Tibial nerve (tissue), 4 donors: ENCODE results near the gene KATNAL2.

Experiments
- CTCF ChIP-seq, 5 experiments: fragments of 200-600 bp in 3 of 5; fragments of 450-650 bp in 2 of 5; sonication (generic) in 3 of 5; IDR thresholded peaks; one replicate each; pipeline ENCODE4 v1.5.1; 2016 to 2019; ENCODE audit warnings: antibody characterized with exemption in 5 of 5, mild to moderate bottlenecking in 3 of 5, moderate library complexity in 2 of 5
- EP300 ChIP-seq, 2 donors: sonication (generic); formaldehyde crosslinking; IDR thresholded peaks; one replicate each; pipeline ENCODE4 v1.6.1; 2017; ENCODE audit warnings: antibody characterized with exemption in 2 of 2, mild to moderate bottlenecking in 1 of 2
- POLR2A ChIP-seq, 2 donors: fragments of 450-650 bp; IDR thresholded peaks; one replicate each; pipeline ENCODE4 v1.6.1; 2017; ENCODE audit warnings: antibody characterized with exemption in 2 of 2, mild to moderate bottlenecking in 2 of 2, moderate library complexity in 2 of 2

GRCh38 chr18:47151439-47151838 lies 234.0 kb downstream of the KATNAL2 start:
- TF ChIP-seq CTCF (IDR thresholded peaks at IDR 0.05) (no peak), POLR2A (IDR thresholded peaks at IDR 0.05) (no peak), EP300 (IDR thresholded peaks at IDR 0.05) (no peak)
